Fibroblast of skin of left quadriceps (primary cell): ENCODE results near the gene DLG3.
"Not testable (repeated sequence)": the region's sequence is repeated elsewhere in the genome, so short reads cannot be mapped to it uniquely, and the experiment has no call there.

Source experiments
- DNase-seq, 2 experiments: peaks; one replicate each; pipeline ENCODE4 v3.0.0-alpha.2; 2013; ENCODE audit warnings: low read depth in 2 of 2

Gene DLG3

DNA sequence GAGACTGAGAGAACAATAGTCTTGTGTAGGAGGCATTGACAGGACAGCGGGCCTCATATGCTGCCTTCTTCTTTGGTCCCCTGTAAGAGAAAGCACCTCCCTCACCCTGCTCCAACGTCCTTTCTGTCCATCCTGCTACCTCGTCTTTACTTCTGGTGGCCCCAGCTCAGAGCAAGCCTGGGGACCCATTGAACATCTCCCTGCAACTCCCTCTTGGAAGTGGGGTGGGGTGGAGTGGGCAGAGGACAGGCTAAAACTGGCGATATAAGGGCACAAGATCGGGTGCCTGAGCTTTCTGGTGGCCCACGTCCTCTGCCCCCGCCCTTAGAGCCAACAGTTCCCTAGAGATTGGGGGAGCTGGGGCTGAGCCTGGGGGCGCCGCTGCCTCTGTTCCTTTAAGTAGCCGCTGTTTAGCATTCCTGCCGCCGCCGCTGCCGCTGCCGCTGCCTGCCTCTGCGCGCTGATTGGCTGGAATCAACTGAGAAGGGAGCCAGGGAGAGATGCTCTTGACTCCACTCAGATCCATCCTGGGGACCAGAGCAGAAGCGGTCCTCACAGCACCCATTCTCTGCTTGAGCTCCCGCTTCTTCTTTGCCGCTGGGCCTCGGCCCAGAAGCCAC, at the start of gene DLG3:
TSS of gene DLG3 (plus strand) at position 510 of the 620 bp plus-strand sequence. CDS start 367 bp downstream, outside the sequence.
- DNase-seq = no peak

GRCh38 chrX:70398899-70399298, 45.7 kb upstream of the DLG3 start:
- DNase-seq = peak; percentile 5 to 16

GRCh38 chrX:70400181-70400580, 44.5 kb upstream of the DLG3 start:
- DNase-seq = not testable (repeated sequence)

DNA sequence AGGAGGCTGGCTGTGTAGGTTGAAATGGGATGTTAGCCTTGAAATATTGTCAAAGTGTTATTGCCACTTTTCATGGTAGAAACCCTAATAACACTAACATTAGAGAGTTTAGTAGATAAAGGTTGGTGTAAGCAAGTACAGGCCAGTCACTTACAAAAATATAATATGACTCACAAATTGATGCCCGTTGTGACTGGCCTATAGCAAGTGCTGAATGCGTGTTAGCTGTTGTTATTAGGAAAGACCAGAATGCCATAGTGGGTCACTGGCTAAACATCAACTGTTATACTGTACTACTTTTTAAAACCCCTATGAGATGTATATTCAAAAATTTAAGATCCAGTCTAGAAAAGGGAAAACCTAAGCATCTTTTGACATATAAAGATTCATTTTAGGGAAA, 41.9 kb upstream of the DLG3 start:
- DNase-seq = no peak

- no peak for DNase-seq
Observed at GRCh38 chrX:70405003-70405402, 39.6 kb upstream of the DLG3 start.

DNA sequence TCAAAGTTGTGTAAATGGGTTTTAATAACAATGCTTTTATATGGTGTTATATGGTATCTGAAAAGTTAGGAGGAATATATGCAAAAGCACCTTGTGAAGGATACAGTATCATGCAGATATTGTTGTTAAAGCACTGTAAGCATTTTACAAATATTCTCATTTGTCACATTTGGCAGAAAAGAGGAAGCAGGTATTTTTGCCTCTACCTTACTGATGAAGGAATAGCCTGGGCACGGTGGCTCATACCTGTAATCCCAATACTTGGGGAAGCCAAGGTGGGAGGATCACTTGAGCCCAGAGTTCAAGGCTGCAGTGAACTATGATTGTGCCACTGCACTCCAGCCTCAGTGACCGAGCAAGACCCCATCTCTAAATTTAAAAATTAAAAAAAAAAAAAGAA, 33.7 kb upstream of the DLG3 start:
- DNase-seq = no peak

DNA sequence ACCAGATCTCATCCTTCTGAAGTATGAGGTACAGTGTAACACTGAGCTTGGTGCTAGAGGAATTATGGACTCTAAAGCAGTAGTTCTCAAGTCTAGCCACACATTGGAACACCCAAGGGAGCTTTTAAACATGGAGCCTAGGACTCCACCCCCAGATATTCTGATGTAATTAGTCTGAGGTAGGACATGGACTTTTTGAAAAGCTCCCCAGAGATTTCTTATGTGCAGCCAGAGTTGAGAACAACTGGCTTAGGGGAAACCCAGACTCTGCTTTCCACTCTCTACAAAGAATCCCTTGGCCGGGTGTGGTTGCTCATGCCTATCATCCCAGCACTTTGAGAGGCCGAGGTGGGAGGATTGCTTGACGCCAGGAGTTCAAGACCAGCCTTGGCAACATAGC, 33.2 kb upstream of the DLG3 start:
- DNase-seq = no peak

GRCh38 chrX:70421618-70422017, 23.0 kb upstream of the DLG3 start:
- DNase-seq = no peak

GRCh38 chrX:70422851-70423341, 21.7 kb upstream of the DLG3 start, which contains the start of gene GDPD2:
GDPD2 (plus strand) TSS chrX:70423314; CDS start chrX:70424985, 1,671 bp downstream.
- DNase-seq = no peak

DNA sequence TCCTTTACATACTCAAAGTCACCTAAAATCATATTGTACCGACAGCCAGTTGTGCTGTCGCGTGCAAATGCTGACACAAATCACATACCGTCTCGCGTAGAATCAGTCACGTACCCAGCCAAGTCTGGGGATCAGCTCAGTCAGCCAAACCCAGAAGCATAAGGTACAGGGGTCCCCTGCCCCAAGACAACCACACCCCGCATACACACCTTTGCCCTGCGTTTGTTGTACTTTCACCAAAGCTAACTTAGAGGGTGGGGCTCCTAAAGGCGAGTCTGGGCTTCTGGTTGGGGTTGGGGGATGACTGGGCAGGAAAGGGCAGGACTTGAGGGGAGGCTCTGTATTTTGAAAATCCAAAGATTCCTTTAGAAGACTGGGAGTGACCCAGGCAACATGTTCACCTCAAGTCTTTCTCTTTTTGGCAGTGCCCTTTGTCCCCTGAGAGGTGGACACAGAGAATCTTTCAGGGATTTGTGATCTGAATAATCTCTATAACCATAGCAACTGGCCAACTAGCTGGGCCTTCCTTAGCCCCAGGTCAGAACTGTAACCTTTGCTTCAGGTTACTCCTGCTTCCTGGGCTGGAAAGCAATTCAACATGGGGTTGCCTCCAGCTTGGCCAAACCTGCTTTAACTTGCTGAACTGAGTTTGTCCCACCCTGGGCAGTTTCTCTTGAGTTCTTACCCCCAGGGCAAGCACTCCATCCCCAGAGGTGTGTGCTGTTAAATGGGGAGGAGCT, 20.5 kb upstream of the DLG3 start:
- DNase-seq = no peak

DNA sequence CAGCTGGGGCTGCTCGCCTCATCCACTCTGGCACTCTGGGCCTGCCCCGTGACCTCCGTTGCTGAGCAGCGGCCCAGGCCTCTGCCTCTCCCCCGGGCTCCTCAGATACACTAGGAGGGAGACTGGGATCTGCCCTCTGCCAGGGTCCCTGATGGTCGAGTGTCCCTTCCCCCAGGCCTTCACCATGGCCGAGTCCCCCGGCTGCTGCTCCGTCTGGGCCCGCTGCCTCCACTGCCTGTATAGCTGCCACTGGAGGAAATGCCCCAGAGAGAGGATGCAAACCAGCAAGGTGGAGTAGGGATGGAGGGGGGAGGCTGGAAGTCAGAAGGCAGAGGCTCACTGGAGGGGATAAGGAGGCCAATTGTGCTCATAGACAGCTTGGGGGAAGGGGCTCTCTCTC, 19.8 kb upstream of the DLG3 start:
- no peak for DNase-seq

- no peak for DNase-seq
Observed at GRCh38 chrX:70426286-70427278, 18.1 kb upstream of the DLG3 start.

GRCh38 chrX:70427365-70427764, 17.3 kb upstream of the DLG3 start:
- no peak for DNase-seq

DNA sequence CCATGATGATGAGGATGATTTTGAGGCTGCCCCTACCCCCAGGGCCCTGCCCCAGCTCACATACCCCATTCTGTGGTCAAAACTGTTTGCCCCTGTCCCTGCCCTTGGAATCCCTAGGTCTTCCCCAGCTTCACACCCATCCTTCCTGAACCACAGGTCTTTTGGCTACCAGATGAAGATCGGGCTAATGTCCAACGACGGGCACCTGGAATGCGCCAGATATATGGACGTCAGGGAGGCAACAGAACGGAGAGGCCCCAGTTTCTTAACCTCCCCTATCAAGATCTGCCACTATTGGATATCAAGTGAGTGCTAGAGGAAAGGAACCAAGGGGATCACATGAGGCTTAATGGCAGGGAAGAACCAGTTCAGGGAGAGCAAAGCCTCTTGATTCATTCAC, 14.9 kb upstream of the DLG3 start:
- DNase-seq = no peak

- DNase-seq = no peak
Observed at GRCh38 chrX:70432936-70433847, 11.4 kb upstream of the DLG3 start.

GRCh38 chrX:70433848-70434351, 10.7 kb upstream of the DLG3 start:
- DNase-seq = no peak

DNA sequence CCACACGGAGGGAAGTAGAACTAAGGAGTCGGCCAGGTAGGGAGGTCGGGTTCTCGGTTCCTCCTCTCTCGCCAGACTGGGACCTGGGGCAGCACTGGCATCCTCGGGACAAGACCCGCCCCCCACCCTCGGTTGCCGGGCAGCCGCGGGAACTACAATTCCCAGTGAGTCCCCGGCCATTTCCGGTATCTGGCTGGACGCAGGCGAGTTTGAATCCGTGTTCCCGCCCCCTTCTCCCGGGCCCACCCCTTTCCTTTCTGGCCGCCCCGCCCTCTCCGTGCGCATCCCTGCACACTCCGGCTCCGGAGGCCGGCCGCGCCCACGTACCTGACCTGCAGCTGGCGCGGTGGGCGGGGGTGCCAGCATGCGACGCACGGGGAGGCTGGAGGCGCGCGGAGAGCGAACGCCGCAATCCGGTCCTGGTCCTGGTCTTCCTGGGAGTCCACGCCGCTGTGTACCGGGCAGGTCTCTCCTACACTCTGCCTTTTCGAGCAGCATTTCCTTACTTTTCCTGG, 10.2 kb upstream of the DLG3 start:
- DNase-seq = peak in 1 of 2 experiments; percentile 40

DNA sequence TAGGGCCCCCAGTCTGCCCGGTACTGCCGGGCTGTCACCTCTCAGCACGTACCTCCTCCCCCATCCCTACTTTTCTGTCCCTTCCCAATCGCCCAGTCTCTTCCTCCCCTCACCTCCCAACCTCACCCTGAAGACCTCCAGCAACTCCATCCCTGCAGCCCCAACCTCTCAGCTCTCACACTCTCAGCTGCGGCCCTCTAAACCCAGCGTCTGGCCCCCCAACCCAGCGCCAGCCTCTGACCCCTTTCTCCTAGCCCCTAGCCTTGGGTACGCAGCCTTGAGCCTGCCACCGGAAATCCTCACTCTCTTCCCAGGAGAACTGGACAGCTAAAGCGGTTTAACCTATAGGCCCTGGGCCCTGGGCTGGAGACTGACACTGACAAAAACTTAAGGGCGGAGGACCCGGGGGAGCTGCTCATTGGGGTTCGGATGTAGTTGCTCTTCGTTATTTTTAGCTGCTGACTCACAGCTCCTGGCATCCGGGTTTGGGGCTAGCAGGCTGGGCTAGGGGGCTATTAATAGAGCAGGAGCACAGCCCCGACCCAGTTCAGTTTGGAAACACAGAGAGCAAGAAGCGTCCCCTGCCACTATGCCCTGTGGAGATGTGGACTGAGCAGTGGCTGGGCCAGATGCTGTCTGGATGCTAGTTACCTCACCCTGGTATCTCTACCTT, 9.6 kb upstream of the DLG3 start:
- DNase-seq = no peak

- no peak for DNase-seq
Observed at GRCh38 chrX:70436343-70436742, 8.3 kb upstream of the DLG3 start.

- DNase-seq = no peak
Observed at GRCh38 chrX:70437011-70437410, 7.6 kb upstream of the DLG3 start.
